AG09319 (cell line): ENCODE data around the gene LCOR.

Source experiments
- DNase-seq: peaks from one replicate; pipeline ENCODE4 v3.0.0-alpha.2; 2010; ENCODE audit warnings: low read depth; ENCODE audit errors: extremely low read depth
- TF ChIP-seq, protein P1 (sequence below): IDR thresholded peaks from 2 replicates; pipeline ENCODE4 v1.5.1; 2011; ENCODE audit warnings: low read depth, mild to moderate bottlenecking, inconsistent platforms, low read length, moderate library complexity

LCOR gene

DNA sequence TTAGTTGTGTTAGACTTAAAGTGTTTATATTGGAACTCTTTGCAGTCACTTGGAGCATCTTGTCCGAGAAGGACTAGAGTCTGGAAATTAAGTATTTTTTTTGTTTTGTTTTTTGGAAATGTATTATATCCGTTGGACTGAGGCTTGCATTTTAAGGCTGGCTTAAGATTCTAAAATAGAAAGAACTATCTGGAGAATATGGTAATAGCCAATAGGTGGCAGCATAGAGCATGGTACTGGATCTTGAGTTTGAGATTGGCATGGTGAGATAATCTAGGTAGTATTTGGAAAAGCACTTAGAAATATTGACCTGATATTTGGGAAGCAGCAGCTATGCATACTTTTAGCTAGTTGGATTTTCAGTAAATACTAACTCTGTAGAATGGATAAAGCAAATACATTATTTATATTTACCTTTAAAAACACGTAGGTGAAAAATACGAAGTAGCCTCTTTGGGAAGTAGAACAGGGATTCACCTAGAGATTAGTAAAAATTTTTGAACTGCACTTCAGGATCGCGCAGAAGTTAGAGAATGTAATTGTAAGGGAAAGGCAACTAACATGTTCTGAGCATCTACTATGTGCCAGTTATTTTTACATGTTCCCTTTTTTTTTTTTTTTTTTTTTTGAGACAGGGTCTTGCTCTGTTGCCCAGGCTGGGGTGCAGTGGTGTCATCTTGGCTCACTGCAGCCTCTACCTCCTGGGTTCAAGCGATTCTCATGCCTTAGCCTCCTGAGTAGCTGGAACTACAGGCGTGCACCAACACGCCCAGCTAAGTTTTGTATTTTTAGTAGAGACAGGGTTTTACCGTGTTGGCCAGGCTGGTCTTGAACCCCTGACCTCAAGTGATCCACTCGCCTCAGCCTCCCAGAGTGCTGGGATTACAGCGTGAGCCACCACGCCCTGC is 78.6 kb downstream of the LCOR start:
- TF ChIP-seq, protein P1, sequence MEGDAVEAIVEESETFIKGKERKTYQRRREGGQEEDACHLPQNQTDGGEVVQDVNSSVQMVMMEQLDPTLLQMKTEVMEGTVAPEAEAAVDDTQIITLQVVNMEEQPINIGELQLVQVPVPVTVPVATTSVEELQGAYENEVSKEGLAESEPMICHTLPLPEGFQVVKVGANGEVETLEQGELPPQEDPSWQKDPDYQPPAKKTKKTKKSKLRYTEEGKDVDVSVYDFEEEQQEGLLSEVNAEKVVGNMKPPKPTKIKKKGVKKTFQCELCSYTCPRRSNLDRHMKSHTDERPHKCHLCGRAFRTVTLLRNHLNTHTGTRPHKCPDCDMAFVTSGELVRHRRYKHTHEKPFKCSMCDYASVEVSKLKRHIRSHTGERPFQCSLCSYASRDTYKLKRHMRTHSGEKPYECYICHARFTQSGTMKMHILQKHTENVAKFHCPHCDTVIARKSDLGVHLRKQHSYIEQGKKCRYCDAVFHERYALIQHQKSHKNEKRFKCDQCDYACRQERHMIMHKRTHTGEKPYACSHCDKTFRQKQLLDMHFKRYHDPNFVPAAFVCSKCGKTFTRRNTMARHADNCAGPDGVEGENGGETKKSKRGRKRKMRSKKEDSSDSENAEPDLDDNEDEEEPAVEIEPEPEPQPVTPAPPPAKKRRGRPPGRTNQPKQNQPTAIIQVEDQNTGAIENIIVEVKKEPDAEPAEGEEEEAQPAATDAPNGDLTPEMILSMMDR = peak; percentile 50
- no peak for DNase-seq

GRCh38 chr10:96912405-96912804 is 80.3 kb downstream of the LCOR start:
- TF ChIP-seq, protein P1 = no peak
- DNase-seq = no peak

- TF ChIP-seq, protein P1 = no peak
Measured at GRCh38 chr10:96913906-96914305, 81.8 kb downstream of the LCOR start.

GRCh38 chr10:96917628-96918027 is 85.5 kb downstream of the LCOR start:
- DNase-seq = no peak
- TF ChIP-seq, protein P1 = no peak

More at GRCh38 chr10:96913906-96914305, 81.8 kb downstream of the LCOR start:
- no peak for DNase-seq

DNA sequence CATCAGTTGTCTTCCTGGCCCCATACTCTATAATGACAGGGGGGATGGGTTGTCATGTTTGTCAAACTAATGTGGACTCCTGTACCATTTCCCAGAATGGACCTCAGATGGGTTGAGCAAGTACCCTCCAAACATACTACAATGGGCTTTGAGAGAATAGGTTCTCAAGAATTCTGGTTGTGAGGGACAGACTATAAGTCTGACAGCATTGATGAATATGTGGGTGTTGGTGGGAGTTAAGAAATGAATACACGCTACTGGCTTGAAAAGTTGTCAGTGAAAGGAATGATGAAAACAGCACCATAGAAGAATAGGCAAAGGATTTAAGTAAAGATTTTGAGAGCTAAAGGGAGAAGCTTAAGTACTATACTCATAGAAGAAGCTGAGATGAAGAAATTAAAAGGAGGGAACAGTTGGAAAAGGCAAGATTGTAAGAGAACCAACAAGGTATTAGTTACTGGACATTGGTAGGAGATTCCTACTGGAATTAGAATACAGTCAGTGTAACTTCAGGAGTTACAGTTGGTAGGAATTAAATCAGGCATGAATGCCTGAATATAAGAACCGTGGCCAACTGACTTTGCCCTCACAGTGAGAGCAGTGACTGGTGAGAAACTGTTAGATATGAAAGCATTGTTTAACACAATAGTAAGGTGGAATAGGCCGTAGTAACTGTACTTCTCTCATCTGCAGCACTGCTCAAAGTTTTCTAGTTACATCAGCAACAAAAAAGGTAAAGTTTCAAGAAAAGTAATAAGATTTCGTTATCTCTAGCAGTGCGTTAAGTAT is 86.3 kb downstream of the LCOR start:
- DNase-seq = no peak
- TF ChIP-seq, protein P1 = no peak

DNA sequence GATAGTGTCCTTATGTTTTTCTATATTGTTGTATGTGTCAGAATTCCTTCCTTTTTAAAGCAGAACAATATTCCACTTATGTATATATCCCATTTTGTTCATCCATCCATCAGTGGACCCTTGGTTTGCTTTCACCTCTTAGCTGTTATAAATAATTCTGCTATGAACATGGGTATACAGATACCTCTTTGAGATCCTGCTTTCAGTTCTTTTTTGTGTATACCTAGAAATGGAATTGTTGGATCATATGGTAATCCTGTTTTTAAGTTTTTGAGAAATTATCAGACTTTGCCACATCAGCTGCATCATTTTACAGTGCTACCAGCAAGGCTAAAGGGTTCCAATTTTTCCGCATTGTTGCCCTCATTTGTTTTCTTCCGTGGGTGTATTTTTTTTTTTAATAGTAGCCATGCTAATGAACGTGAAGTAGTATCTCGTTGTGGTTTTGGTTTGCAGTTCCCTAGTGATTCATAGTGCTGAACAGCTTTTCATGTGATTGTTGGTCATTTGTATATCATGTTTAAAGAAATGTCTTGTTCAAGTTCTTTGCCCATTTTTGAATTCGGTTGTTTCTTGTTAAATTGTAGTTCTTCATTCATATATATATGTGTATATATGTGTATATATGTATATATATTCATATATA is 87.8 kb downstream of the LCOR start:
- no peak for DNase-seq

More for the DNA sequence above, 87.8 kb downstream of the LCOR start:
- TF ChIP-seq, protein P1 = no peak
